ENCODE measurements around the gene FOXA2.

GRCh38 chr20:22569353-22569752 lies 15.0 kb downstream of the FOXA2 start:
- no peak for TF ChIP-seq CTCF (IDR thresholded peaks at IDR 0.05; ENCODE audit: low read length)
- TF ChIP-seq EZH2 (IDR thresholded peaks at IDR 0.05; ENCODE audit: borderline replicate concordance, low read length) = no peak
